ACC112 (cell line): ENCODE data around the gene C12orf56.
A peak's percentile ranks its signal among the peaks of the same experiment; 100 is the strongest.

Experiments
- H2AFZ ChIP-seq: fragments of 200-600 bp; sonication (generic); one replicate; pipeline ENCODE4 v1.6.0; 2017; ENCODE audit warnings: antibody characterized with exemption, low read length; ENCODE audit not compliant: unreplicated experiment
- H3K27ac ChIP-seq: fragments of 200-600 bp; sonication (generic); 2 replicates; pipeline ENCODE4 v1.5.1; 2014; ENCODE audit warnings: low read depth, mild to moderate bottlenecking, antibody characterized with exemption, low read length, moderate library complexity
- H3K27me3 ChIP-seq: fragments of 200-600 bp; sonication (generic); 2 replicates; pipeline ENCODE4 v1.6.1; 2014; ENCODE audit warnings: mild to moderate bottlenecking, antibody characterized with exemption, low read length, moderate library complexity, mixed read lengths; ENCODE audit not compliant: insufficient read depth
- H3K36me3 ChIP-seq: fragments of 200-600 bp; sonication (generic); 2 replicates; pipeline ENCODE4 v1.6.1; 2016; ENCODE audit warnings: mild to moderate bottlenecking, antibody characterized with exemption, low read length, moderate library complexity, mixed read lengths; ENCODE audit not compliant: insufficient read depth
- H3K4me1 ChIP-seq: fragments of 200-600 bp; sonication (generic); one replicate; pipeline ENCODE4 v1.6.1; 2016; ENCODE audit warnings: low read length, mixed read lengths; ENCODE audit not compliant: insufficient read depth, unreplicated experiment, control insufficient read depth
- H3K4me3 ChIP-seq: fragments of 200-600 bp; sonication (generic); 2 replicates; pipeline ENCODE4 v1.5.1; 2014; ENCODE audit warnings: mild to moderate bottlenecking, low read depth, low read length
- H3K79me2 ChIP-seq: fragments of 200-600 bp; sonication (generic); one replicate; pipeline ENCODE4 v1.6.0; 2016; ENCODE audit warnings: low read length; ENCODE audit not compliant: control insufficient read depth, unreplicated experiment, insufficient read depth

C12orf56 gene

GRCh38 chr12:64411427-64411826, 20.9 kb upstream of the C12orf56 start:
- H3K27me3 ChIP-seq, result no peaks in the 10 kb centered on the region
- no peak overlapping the region for H3K4me3 ChIP-seq
- H3K4me1 ChIP-seq, result peaks cover 17% of the 10 kb centered on the region
- peaks cover 56% of the 10 kb centered on the region for H3K79me2 ChIP-seq
- no peak overlapping the region for H3K27ac ChIP-seq
- peaks cover 44% of the 10 kb centered on the region for H3K36me3 ChIP-seq
- no peak overlapping the region for H2AFZ ChIP-seq

- Histone ChIP-seq H3K36me3 (peaks cover 22% of the 10 kb centered on the region), H3K27ac (no peak overlapping the region), H3K4me1 (peaks cover 27% of the 10 kb centered on the region), H3K79me2 (peaks cover 59% of the 10 kb centered on the region), H3K4me3 (no peak overlapping the region), H2AFZ (no peak overlapping the region), H3K27me3 (no peaks in the 10 kb centered on the region)
These were observed 17.0 kb upstream of the C12orf56 start for GRCh38 chr12:64407342-64408223.

- Histone ChIP-seq H3K79me2 (peaks cover 42% of the 10 kb centered on the region), H3K27ac (peak overlapping the region; percentile 96), H3K27me3 (no peaks in the 10 kb centered on the region), H3K4me1 (peaks cover 35% of the 10 kb centered on the region), H3K36me3 (no peaks in the 10 kb centered on the region), H3K4me3 (peak overlapping the region; percentile 89), H2AFZ (peak overlapping the region; percentile 89)
These were observed 14.1 kb upstream of the C12orf56 start for GRCh38 chr12:64404470-64405256.

- Histone ChIP-seq H3K79me2 (peaks cover 38% of the 10 kb centered on the region), H3K27me3 (no peaks in the 10 kb centered on the region), H3K27ac (peak within 1 kb of the TSS; percentile 96), H3K4me1 (peaks cover 36% of the 10 kb centered on the region), H2AFZ (peak within 1 kb of the TSS; percentile 89), H3K36me3 (no peaks in the 10 kb centered on the region), H3K4me3 (peak within 1 kb of the TSS; percentile 89)
These were observed 13.3 kb upstream of the C12orf56 start, which contains the start of gene XPOT for GRCh38 chr12:64403707-64404469. Gene XPOT, plus strand, starts transcription at chr12:64404392. Its CDS starts 5,644 bp downstream, at chr12:64410036.

GRCh38 chr12:64402181-64402580, 11.6 kb upstream of the C12orf56 start:
- Histone ChIP-seq H3K27ac (no peak overlapping the region), H3K27me3 (no peaks in the 10 kb centered on the region), H2AFZ (no peak overlapping the region), H3K79me2 (peaks cover 21% of the 10 kb centered on the region), H3K4me1 (peaks cover 21% of the 10 kb centered on the region), H3K4me3 (no peak overlapping the region), H3K36me3 (no peaks in the 10 kb centered on the region)

GRCh38 chr12:64400041-64400440, 9.5 kb upstream of the C12orf56 start:
- H3K27ac ChIP-seq, result no peak overlapping the region
- peaks cover 16% of the 10 kb centered on the region for H3K4me1 ChIP-seq
- no peaks in the 10 kb centered on the region for H3K36me3 ChIP-seq
- no peak overlapping the region for H3K4me3 ChIP-seq
- no peaks in the 10 kb centered on the region for H3K27me3 ChIP-seq
- no peaks in the 10 kb centered on the region for H3K79me2 ChIP-seq
- H2AFZ ChIP-seq, result no peak overlapping the region

GRCh38 chr12:64395739-64396138, 5.2 kb upstream of the C12orf56 start:
- H2AFZ ChIP-seq, result no peak overlapping the region
- H3K36me3 ChIP-seq, result no peaks in the 10 kb centered on the region
- no peaks in the 10 kb centered on the region for H3K79me2 ChIP-seq
- H3K27me3 ChIP-seq, result no peaks in the 10 kb centered on the region
- no peak overlapping the region for H3K4me3 ChIP-seq
- peaks cover 14% of the 10 kb centered on the region for H3K4me1 ChIP-seq
- no peak overlapping the region for H3K27ac ChIP-seq

GRCh38 chr12:64392221-64392620, 1.7 kb upstream of the C12orf56 start:
- Histone ChIP-seq H3K79me2 (peaks cover 5% of the 10 kb centered on the region), H3K27ac (no peak overlapping the region), H3K4me3 (no peak overlapping the region), H2AFZ (no peak overlapping the region), H3K36me3 (no peaks in the 10 kb centered on the region), H3K4me1 (peaks cover 3% of the 10 kb centered on the region), H3K27me3 (no peaks in the 10 kb centered on the region)

GRCh38 chr12:64389154-64389553, 1.4 kb downstream of the C12orf56 start:
- Histone ChIP-seq H3K27ac (no peak overlapping the region), H2AFZ (no peak overlapping the region), H3K27me3 (no peaks in the 10 kb centered on the region), H3K36me3 (no peaks in the 10 kb centered on the region), H3K79me2 (peaks cover 5% of the 10 kb centered on the region), H3K4me3 (no peak overlapping the region), H3K4me1 (peaks cover 16% of the 10 kb centered on the region)

- Histone ChIP-seq H3K27me3 (no peaks in the 10 kb centered on the region), H2AFZ (no peak overlapping the region), H3K4me3 (no peak overlapping the region), H3K36me3 (no peaks in the 10 kb centered on the region), H3K27ac (no peak overlapping the region), H3K4me1 (peaks cover 19% of the 10 kb centered on the region), H3K79me2 (peaks cover 5% of the 10 kb centered on the region)
These were observed 3.3 kb downstream of the C12orf56 start for GRCh38 chr12:64387197-64387816.
